Psoas muscle (tissue), 8 donors: ENCODE results near the gene PDCD10. TPM values are rescaled to one million over a fixed set of nuclear protein-coding genes. Genes with fewer than 3 reads are reported as not detected.

ENCODE experiments used
- ATAC-seq, 4 donors: fragments of 200-7000 bp; cut with Tn5 transposase; one replicate each; pipeline ENCODE4 v1.9.1; 2020; ENCODE audit warnings: moderate library complexity in 3 of 4, mild to moderate bottlenecking in 2 of 4
- DNase-seq, 2 donors: peaks; one replicate each; pipeline ENCODE4 v3.0.0-alpha.2; 2020
- H3K27ac ChIP-seq: fragments of 200-600 bp; one replicate; pipeline ENCODE4 v1.8.0; 2022
- H3K27me3 ChIP-seq, 3 donors: fragments of 200-600 bp in 1 of 3; one replicate each; pipeline versions ENCODE4 v1.6.1 to v1.8.0; 2013 to 2022; ENCODE audit warnings: low read length in 2 of 3, mild to moderate bottlenecking in 2 of 3, moderate library complexity in 1 of 3; ENCODE audit not compliant: insufficient read depth in 3 of 3
- H3K36me3 ChIP-seq, 2 donors: fragments of 200-600 bp in 1 of 2; one replicate each; pipeline versions ENCODE4 v1.6.1 to v1.8.0; 2013 to 2022; ENCODE audit warnings: low read depth in 1 of 2, mild to moderate bottlenecking in 1 of 2, moderate library complexity in 1 of 2; ENCODE audit not compliant: insufficient read depth in 1 of 2
- H3K4me1 ChIP-seq: fragments of 200-600 bp; one replicate; pipeline ENCODE4 v1.8.0; 2022
- H3K4me3 ChIP-seq: fragments of 200-600 bp; one replicate; pipeline ENCODE4 v1.8.0; 2022; ENCODE audit warnings: mild to moderate bottlenecking
- H3K9me3 ChIP-seq: fragments of 200-600 bp; one replicate; pipeline ENCODE4 v1.8.0; 2022
- WGBS, 3 donors: extraction: QIAGEN DNeasy Blood & Tissue Kit; methylation state at CpG; one replicate each; pipeline versions ENCODE4 v1.1.6 to v1.1.7; 2013; 5-methylcytosine and 5-hydroxymethylcytosine counted together
- intact Hi-C, 2 donors: fragments of 100-400 bp; cut with DNase I; formaldehyde crosslinking; loops; one replicate each; pipeline versions ENCODE4 v1.11.0 to v1.14.2; 2022
- polyA plus RNA-seq, 3 donors: library from polyadenylated mRNA; stranded (reverse); fragments of 200-250 nt; gene quantifications; one replicate each; pipeline ENCODE4 v1.2.3, GENCODE V29; 2013
- total RNA-seq, 4 donors: library from RNA; stranded (reverse); fragmentation: NEBNext Ultra II Directional in 2 of 4; extraction: Animal tissue kit (Norgen Biotek cat#: 25700) in 2 of 4; gene quantifications; one replicate each; pipeline versions ENCODE4 v1.2.1 to v1.2.4, GENCODE V29; 2021 to 2023
- TF ChIP-seq, protein P1 (sequence below): fragments of 200-600 bp; IDR thresholded peaks from one replicate; pipeline ENCODE4 v1.8.0; 2022; ENCODE audit warnings: antibody characterized with exemption
- donor health status: healthy with polysubstance abuse.
- donor health status: DM: no; HTN: no; CAD: no; lungs with moderate emphysema.
- donor health status: Bipolar disorder and iron deficiency.
- donor health status: healthy.
- donor health status: DM: yes; HTN: yes; CAD: no.
- donor health status: DM: no; HTN: no; CAD: no.
- donor health status: DM: no; HTN: no; CAD: no.
- donor health status: DM: yes; HTN: yes; CAD: no.

Gene PDCD10
- total and polyA plus RNA-seq, 7 donors = 16.4 to 47.9 (median 23.6) TPM

- TF ChIP-seq, protein P1, sequence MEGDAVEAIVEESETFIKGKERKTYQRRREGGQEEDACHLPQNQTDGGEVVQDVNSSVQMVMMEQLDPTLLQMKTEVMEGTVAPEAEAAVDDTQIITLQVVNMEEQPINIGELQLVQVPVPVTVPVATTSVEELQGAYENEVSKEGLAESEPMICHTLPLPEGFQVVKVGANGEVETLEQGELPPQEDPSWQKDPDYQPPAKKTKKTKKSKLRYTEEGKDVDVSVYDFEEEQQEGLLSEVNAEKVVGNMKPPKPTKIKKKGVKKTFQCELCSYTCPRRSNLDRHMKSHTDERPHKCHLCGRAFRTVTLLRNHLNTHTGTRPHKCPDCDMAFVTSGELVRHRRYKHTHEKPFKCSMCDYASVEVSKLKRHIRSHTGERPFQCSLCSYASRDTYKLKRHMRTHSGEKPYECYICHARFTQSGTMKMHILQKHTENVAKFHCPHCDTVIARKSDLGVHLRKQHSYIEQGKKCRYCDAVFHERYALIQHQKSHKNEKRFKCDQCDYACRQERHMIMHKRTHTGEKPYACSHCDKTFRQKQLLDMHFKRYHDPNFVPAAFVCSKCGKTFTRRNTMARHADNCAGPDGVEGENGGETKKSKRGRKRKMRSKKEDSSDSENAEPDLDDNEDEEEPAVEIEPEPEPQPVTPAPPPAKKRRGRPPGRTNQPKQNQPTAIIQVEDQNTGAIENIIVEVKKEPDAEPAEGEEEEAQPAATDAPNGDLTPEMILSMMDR = no peak
- Histone ChIP-seq H3K4me3 (no peak overlapping the region), H3K27me3 (no peaks in the 10 kb centered on the region), H3K27ac (no peak overlapping the region), H3K36me3 (peaks cover 10 to 22% of the 10 kb centered on the region in 2 donors), H3K4me1 (no peaks in the 10 kb centered on the region), H3K9me3 (peaks cover 17% of the 10 kb centered on the region)
- 87 to 88% (median 88%) methylated on average over 4 of the region's 4 CpGs for WGBS, 3 donors
- no peak for DNase-seq
- ATAC-seq = no peak
- intact Hi-C loops = no loop called here
Observed at GRCh38 chr3:167671878-167672427, 62.7 kb downstream of the PDCD10 start.

DNA sequence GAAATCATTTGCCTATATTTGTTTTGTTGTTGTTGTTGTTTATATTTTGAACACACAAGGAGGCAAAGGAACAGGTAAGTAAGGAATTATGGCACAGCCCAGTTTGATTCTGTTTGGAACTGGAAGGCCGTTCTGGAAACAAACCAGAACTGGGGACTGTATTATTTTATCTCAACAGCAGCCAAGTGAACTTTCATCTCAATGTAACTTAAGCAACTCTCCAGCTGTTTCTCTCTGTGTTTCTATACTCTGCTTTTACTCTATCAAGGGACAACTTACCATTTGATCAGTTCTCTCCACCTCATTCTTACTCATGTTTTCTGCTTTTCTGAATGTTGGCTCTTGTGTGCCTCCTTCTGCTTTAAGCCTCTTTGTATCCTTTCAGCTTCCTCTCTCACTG is 65.0 kb downstream of the PDCD10 start:
- no peak for ATAC-seq

DNA sequence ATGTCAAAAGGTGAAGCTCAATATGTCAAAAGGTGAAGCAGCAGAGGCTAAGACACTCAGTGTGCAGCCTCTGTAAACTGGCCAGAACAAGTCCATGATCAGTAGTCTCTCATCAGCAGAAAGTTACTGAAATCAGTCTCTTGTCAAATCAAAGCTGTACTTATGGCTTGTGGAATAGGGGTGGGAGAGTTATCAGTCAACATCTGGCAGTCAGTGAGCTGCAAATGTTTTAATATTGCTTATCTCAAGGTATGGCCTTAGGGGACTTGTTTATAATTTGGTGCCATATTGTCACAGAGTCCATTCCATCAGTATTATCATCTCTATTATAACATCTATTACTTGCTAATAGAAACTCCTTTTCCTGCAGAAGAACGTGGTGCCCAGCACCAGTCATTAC is 66.0 kb downstream of the PDCD10 start:
- WGBS, 3 donors = 79 to 94% (median 85%) methylated on average over 1 of the region's 1 CpG
- Histone ChIP-seq H3K36me3 (peaks cover 0 to 4% of the 10 kb centered on the region in 2 donors), H3K4me1 (no peaks in the 10 kb centered on the region), H3K27me3 (no peaks in the 10 kb centered on the region), H3K4me3 (no peak overlapping the region), H3K9me3 (no peaks in the 10 kb centered on the region), H3K27ac (no peak overlapping the region)
- TF ChIP-seq, protein P1 = no peak
- intact Hi-C loops = no loop called here
- no peak for ATAC-seq
- DNase-seq = no peak

More for the DNA sequence above, 65.0 kb downstream of the PDCD10 start:
- Histone ChIP-seq H3K4me3 (no peak overlapping the region), H3K9me3 (no peaks in the 10 kb centered on the region), H3K27me3 (no peaks in the 10 kb centered on the region), H3K36me3 (peaks cover 0 to 10% of the 10 kb centered on the region in 2 donors), H3K27ac (no peak overlapping the region), H3K4me1 (no peaks in the 10 kb centered on the region)
- WGBS, 3 donors = 33 to 46% (median 43%) methylated on average over 1 of the region's 1 CpG
- intact Hi-C loops = no loop called here
- no peak for DNase-seq
- TF ChIP-seq, protein P1 = no peak

- WGBS, 3 donors = 70 to 76% (median 72%) methylated on average over 2 of the region's 2 CpGs
- ATAC-seq (no peak), DNase-seq (no peak)
- H3K4me3 ChIP-seq = no peak overlapping the region
- H3K9me3 ChIP-seq = no peaks in the 10 kb centered on the region
- no peaks in the 10 kb centered on the region for H3K36me3 ChIP-seq
- no peak overlapping the region for H3K27ac ChIP-seq
- TF ChIP-seq, protein P1 = no peak
- intact Hi-C loops = no loop called here
- H3K27me3 ChIP-seq = no peaks in the 10 kb centered on the region
- H3K4me1 ChIP-seq = no peaks in the 10 kb centered on the region
Observed at GRCh38 chr3:167666563-167666962, 68.1 kb downstream of the PDCD10 start.

DNA sequence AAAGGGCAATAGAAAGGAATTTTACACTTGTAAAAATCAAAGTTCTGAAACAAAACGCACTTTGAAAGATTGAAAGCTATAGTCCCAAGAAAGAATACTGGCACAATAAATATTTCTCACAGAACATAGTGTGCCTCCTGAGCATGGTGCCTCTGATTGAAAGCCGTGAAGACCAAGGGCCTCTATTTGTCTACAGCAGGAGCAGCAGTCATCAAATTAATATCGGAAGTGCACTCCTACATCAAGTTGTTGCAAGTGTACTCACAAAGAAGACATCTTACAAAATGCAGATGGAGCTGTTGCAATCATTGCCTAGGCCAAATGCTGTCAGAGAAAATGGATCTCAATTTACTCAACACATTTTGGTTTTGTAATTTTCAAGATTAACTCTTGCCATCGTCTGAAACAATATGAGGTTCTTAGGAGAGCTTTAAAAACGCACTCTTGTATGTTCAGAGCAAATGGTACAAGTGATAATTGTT is 71.7 kb downstream of the PDCD10 start:
- Histone ChIP-seq H3K9me3 (no peaks in the 10 kb centered on the region), H3K4me1 (no peaks in the 10 kb centered on the region), H3K36me3 (no peaks in the 10 kb centered on the region), H3K4me3 (no peak overlapping the region), H3K27me3 (no peaks in the 10 kb centered on the region), H3K27ac (no peak overlapping the region)
- WGBS, 3 donors = 86 to 89% (median 89%) methylated on average over 5 of the region's 5 CpGs
- intact Hi-C loops = no loop called here
- DNase-seq (no peak), ATAC-seq (no peak)
- TF ChIP-seq, protein P1 = no peak
